Hepatocyte (in vitro differentiated cells): ENCODE measurements around the gene SYT8. TPM values are rescaled to one million over a fixed set of nuclear protein-coding genes. Genes with fewer than 3 reads are reported as not detected.
A peak's percentile ranks its signal among the peaks of the same experiment; 100 is the strongest.

Experiments used
- DNase-seq: peaks from one replicate; pipeline ENCODE4 v3.0.0-alpha.2; 2016; ENCODE audit warnings: low spot score
- H2AFZ ChIP-seq: fragments of 200-600 bp; sonication (generic); 2 replicates; pipeline ENCODE4 v1.6.0; 2016; ENCODE audit warnings: antibody characterized with exemption, mild to moderate bottlenecking
- H3K27ac ChIP-seq: fragments of 200-600 bp; sonication (generic); 2 replicates; pipeline ENCODE4 v1.5.1; 2016; ENCODE audit warnings: mild to moderate bottlenecking
- H3K27me3 ChIP-seq: fragments of 200-600 bp; sonication (generic); 2 replicates; pipeline ENCODE4 v1.6.1; 2016
- H3K36me3 ChIP-seq: fragments of 200-600 bp; sonication (generic); replicated peaks from 2 replicates; pipeline ENCODE4 v1.5.1; 2016; ENCODE audit warnings: low read depth; ENCODE audit not compliant: insufficient read depth
- H3K4me1 ChIP-seq: fragments of 200-600 bp; sonication (generic); 2 replicates; pipeline ENCODE4 v1.5.1; 2016; ENCODE audit warnings: mild to moderate bottlenecking, moderate library complexity; ENCODE audit not compliant: insufficient read depth
- H3K4me2 ChIP-seq: fragments of 200-600 bp; sonication (generic); 2 replicates; pipeline ENCODE4 v1.6.0; 2016
- H3K4me3 ChIP-seq: fragments of 200-600 bp; sonication (generic); 2 replicates; pipeline ENCODE4 v1.5.1; 2016; ENCODE audit warnings: mild to moderate bottlenecking
- H3K79me2 ChIP-seq: fragments of 200-600 bp; sonication (generic); 2 replicates; pipeline ENCODE4 v1.6.0; 2017; ENCODE audit warnings: mild to moderate bottlenecking
- H3K9me2 ChIP-seq: fragments of 200-600 bp; sonication (generic); replicated peaks from 2 replicates; pipeline ENCODE4 v1.6.0; 2017; ENCODE audit warnings: mild to moderate bottlenecking; ENCODE audit not compliant: insufficient read depth
- H3K9me3 ChIP-seq: fragments of 200-600 bp; sonication (generic); 2 replicates; pipeline ENCODE4 v1.5.1; 2016; ENCODE audit warnings: low read depth, mild to moderate bottlenecking
- H4K20me1 ChIP-seq: fragments of 200-600 bp; sonication (generic); 2 replicates; pipeline ENCODE4 v1.6.0; 2016; ENCODE audit warnings: mild to moderate bottlenecking; ENCODE audit not compliant: insufficient read depth, poor library complexity, severe bottlenecking
- CTCF ChIP-seq: fragments of 200-600 bp; sonication (generic); IDR thresholded peaks from 2 replicates; pipeline ENCODE4 v1.5.1; 2016; ENCODE audit warnings: antibody characterized with exemption, mild to moderate bottlenecking; ENCODE audit not compliant: poor library complexity
- EZH2 ChIP-seq: fragments of 200-600 bp; sonication (generic); IDR thresholded peaks from 2 replicates; pipeline ENCODE4 v1.6.1; 2016; ENCODE audit warnings: antibody characterized with exemption, mild to moderate bottlenecking, borderline replicate concordance
- EZH2phosphoT487 ChIP-seq: fragments of 200-600 bp; sonication (generic); IDR thresholded peaks from one replicate; pipeline ENCODE4 v1.6.1; 2018; ENCODE audit warnings: antibody characterized with exemption, mild to moderate bottlenecking, low read depth, moderate library complexity; ENCODE audit not compliant: unreplicated experiment, severe bottlenecking
- WGBS: methylation state at CpG from one replicate; pipeline ENCODE4 v1.1.6; 2016; ENCODE audit warnings: low lambda C conversion rate; ENCODE audit errors: missing lambda C conversion rate; 5-methylcytosine and 5-hydroxymethylcytosine counted together
- polyA plus RNA-seq: library from polyadenylated mRNA; unstranded; fragments of >200 nt; fragmentation: Nextera tagmentation; extraction: Ambion mirVana; gene quantifications from 2 replicates; pipeline ENCODE4 v1.2.1, GENCODE V29; 2016
- total RNA-seq: library from RNA; depleted of rRNA; stranded (reverse); fragments of >200 nt; gene quantifications from 2 replicates; pipeline ENCODE4 v1.2.3, GENCODE V29; 2014

The SYT8 gene
- total and polyA plus RNA-seq, 2 experiments from 2014 or later: 6.3 to 29.2 TPM

GRCh38 chr11:1863352-1864216 lies 28.8 kb downstream of the SYT8 start:
- Histone ChIP-seq H3K79me2 (no peaks in the 10 kb centered on the region), H2AFZ (no peak overlapping the region), H3K27ac (peak overlapping the region; percentile 77), H3K4me3 (no peak overlapping the region), H3K4me2 (peak overlapping the region; percentile 58), H3K4me1 (peaks cover 18% of the 10 kb centered on the region), H3K27me3 (no peaks in the 10 kb centered on the region), H3K36me3 (no peaks in the 10 kb centered on the region), H3K9me2 (no peaks in the 10 kb centered on the region), H4K20me1 (no peaks in the 10 kb centered on the region), H3K9me3 (no peaks in the 10 kb centered on the region)
- peak; percentile 64 for DNase-seq
- WGBS: 52% methylated on average over 23 of the region's 27 CpGs
- no peak for TF ChIP-seq EZH2phosphoT487
- TF ChIP-seq EZH2: no peak
- TF ChIP-seq CTCF: no peak

GRCh38 chr11:1864231-1864630 lies 29.4 kb downstream of the SYT8 start:
- DNase-seq: no peak
- H3K27me3 ChIP-seq: no peaks in the 10 kb centered on the region
- no peaks in the 10 kb centered on the region for H3K36me3 ChIP-seq
- H2AFZ ChIP-seq: no peak overlapping the region
- peak overlapping the region; percentile 58 for H3K4me2 ChIP-seq
- H3K4me3 ChIP-seq: no peak overlapping the region
- H4K20me1 ChIP-seq: no peaks in the 10 kb centered on the region
- H3K9me2 ChIP-seq: no peaks in the 10 kb centered on the region
- H3K4me1 ChIP-seq: peaks cover 18% of the 10 kb centered on the region
- TF ChIP-seq CTCF: no peak
- TF ChIP-seq EZH2: no peak
- TF ChIP-seq EZH2phosphoT487: no peak
- WGBS: 76% methylated on average over 8 of the region's 18 CpGs
- H3K9me3 ChIP-seq: no peaks in the 10 kb centered on the region
- H3K79me2 ChIP-seq: no peaks in the 10 kb centered on the region
- H3K27ac ChIP-seq: peak overlapping the region; percentile 77

- H3K4me1 ChIP-seq: peaks cover 18% of the 10 kb centered on the region
- H2AFZ ChIP-seq: no peak overlapping the region
- H3K4me3 ChIP-seq: no peak overlapping the region
- H3K4me2 ChIP-seq: peak overlapping the region; percentile 58
- no peaks in the 10 kb centered on the region for H4K20me1 ChIP-seq
- no peaks in the 10 kb centered on the region for H3K27me3 ChIP-seq
- WGBS: 89% methylated on average over 30 of the region's 30 CpGs
- no peaks in the 10 kb centered on the region for H3K36me3 ChIP-seq
- no peaks in the 10 kb centered on the region for H3K79me2 ChIP-seq
- H3K9me2 ChIP-seq: no peaks in the 10 kb centered on the region
- H3K9me3 ChIP-seq: no peaks in the 10 kb centered on the region
- TF ChIP-seq EZH2: no peak
- no peak for TF ChIP-seq CTCF
- TF ChIP-seq EZH2phosphoT487: no peak
- H3K27ac ChIP-seq: peak overlapping the region; percentile 77
- DNase-seq: no peak
These were observed 30.3 kb downstream of the SYT8 start for GRCh38 chr11:1864831-1865665.
